WTC11 (cell line): Measurements from ENCODE around the gene GPR132. TPM values are rescaled to one million over a fixed set of nuclear protein-coding genes. Genes with fewer than 3 reads are reported as not detected.

Experiments
- ATAC-seq: fragments of 200-7000 bp; cut with Tn5 transposase; 2 replicates; pipeline ENCODE4 v1.10.0; 2021; ENCODE audit warnings: mild to moderate bottlenecking, moderate library complexity
- CTCF ChIA-PET: fragments of 300-600 bp; sonication (Branson Sonifier 250); formaldehyde crosslinking; loops from one replicate; lab custom pipeline; 2021; ENCODE audit warnings: antibody characterized with exemption; lab: Charles Lee
- POLR2A ChIA-PET: fragments of 350-600 bp; sonication (Branson Sonifier 250); formaldehyde crosslinking; loops from one replicate; lab custom pipeline; 2021; ENCODE audit warnings: antibody characterized with exemption; lab: Charles Lee
- DNase-seq: peaks from one replicate; pipeline ENCODE4 v3.0.0; 2021; ENCODE audit warnings: low spot score
- H3K27ac Mint-ChIP-seq: 2 replicates; pipeline ENCODE4 v1.8.0; 2021; ENCODE audit warnings: mixed read lengths
- H3K27me3 Mint-ChIP-seq: 2 replicates; pipeline ENCODE4 v1.8.0; 2021; ENCODE audit warnings: low read depth, mild to moderate bottlenecking, moderate library complexity, mixed read lengths
- H3K36me3 Mint-ChIP-seq: 2 replicates; pipeline ENCODE4 v1.8.0; 2021; ENCODE audit warnings: mixed read lengths
- H3K4me1 Mint-ChIP-seq: 2 replicates; pipeline ENCODE4 v1.8.0; 2022; ENCODE audit warnings: mixed read lengths
- H3K4me3 Mint-ChIP-seq: 2 replicates; pipeline ENCODE4 v1.8.0; 2021; ENCODE audit warnings: mild to moderate bottlenecking, moderate library complexity, mixed read lengths
- H3K9me3 Mint-ChIP-seq: 2 replicates; pipeline ENCODE4 v1.8.0; 2021; ENCODE audit warnings: mixed read lengths
- GABPB1 ChIP-seq: sonication (generic); formaldehyde crosslinking; IDR thresholded peaks from 2 replicates; pipeline ENCODE4 v1.8.1; 2023; ENCODE audit warnings: mild to moderate bottlenecking, missing genetic modification reagents
- SP1 ChIP-seq: sonication (generic); formaldehyde crosslinking; conservative IDR thresholded peaks from 2 replicates; pipeline ENCODE4 v1.8.1; 2022; ENCODE audit warnings: missing genetic modification reagents
- TEAD4 ChIP-seq: sonication (generic); formaldehyde crosslinking; IDR thresholded peaks from 2 replicates; pipeline ENCODE4 v1.8.0; 2022; ENCODE audit warnings: mild to moderate bottlenecking, missing genetic modification reagents
- ZNF263 ChIP-seq: sonication (generic); formaldehyde crosslinking; IDR thresholded peaks from 2 replicates; pipeline ENCODE4 v1.8.1; 2022; ENCODE audit warnings: low read depth, mild to moderate bottlenecking, moderate library complexity, missing genetic modification reagents
- total RNA-seq: library from RNA; stranded (reverse); gene quantifications from 3 replicates; pipeline ENCODE4 v1.2.3, GENCODE V29; 2021
- TF ChIP-seq, protein P1 (sequence below): sonication (generic); formaldehyde crosslinking; conservative IDR thresholded peaks from 2 replicates; pipeline ENCODE4 v1.8.1; 2022; ENCODE audit warnings: mild to moderate bottlenecking, missing genetic modification reagents
- TF ChIP-seq, protein P2 (sequence below): fragments of 200-600 bp; IDR thresholded peaks from 2 replicates; pipeline ENCODE4 v1.8.0; 2022; ENCODE audit warnings: antibody characterized with exemption
- TF ChIP-seq, protein P3 (sequence below): fragments of 250-450 bp; sonication (Bioruptor Pico); IDR thresholded peaks from 2 replicates; pipeline ENCODE4 v2.1.2; 2022; ENCODE audit warnings: mild to moderate bottlenecking, moderate library complexity
- TF ChIP-seq, protein P4 (sequence below): fragments of 250-450 bp; sonication (Bioruptor Pico); conservative IDR thresholded peaks from 2 replicates; pipeline ENCODE4 v1.9.0; 2021; ENCODE audit warnings: mild to moderate bottlenecking
- TF ChIP-seq, protein P5 (sequence below): sonication (generic); formaldehyde crosslinking; IDR thresholded peaks from 2 replicates; pipeline ENCODE4 v1.8.1; 2022; ENCODE audit warnings: mild to moderate bottlenecking, moderate library complexity, missing genetic modification reagents
- TF ChIP-seq, protein P6 (sequence below): fragments of 250-450 bp; sonication (Bioruptor Pico); IDR thresholded peaks from 2 replicates; pipeline ENCODE4 v1.9.0; 2021; ENCODE audit warnings: mild to moderate bottlenecking
- TF ChIP-seq, protein P7 (sequence below): sonication (generic); formaldehyde crosslinking; IDR thresholded peaks from 2 replicates; pipeline ENCODE4 v1.8.0; 2023; ENCODE audit warnings: missing genetic modification reagents
- TF ChIP-seq, protein P8 (sequence below): sonication (generic); formaldehyde crosslinking; IDR thresholded peaks from 2 replicates; pipeline ENCODE4 v1.8.0; 2022; ENCODE audit warnings: missing genetic modification reagents
- TF ChIP-seq, protein P9 (sequence below): sonication (generic); formaldehyde crosslinking; IDR thresholded peaks from 2 replicates; pipeline ENCODE4 v1.8.1; 2023; ENCODE audit warnings: mild to moderate bottlenecking, moderate library complexity, missing genetic modification reagents
- TF ChIP-seq, protein P10 (sequence below): fragments of 250-450 bp; sonication (Bioruptor Pico); IDR thresholded peaks from 2 replicates; pipeline ENCODE4 v1.8.0; 2021; ENCODE audit warnings: mild to moderate bottlenecking

GPR132 gene
- total RNA-seq, 1 experiment from 2014 or later = 0.13 TPM

DNA sequence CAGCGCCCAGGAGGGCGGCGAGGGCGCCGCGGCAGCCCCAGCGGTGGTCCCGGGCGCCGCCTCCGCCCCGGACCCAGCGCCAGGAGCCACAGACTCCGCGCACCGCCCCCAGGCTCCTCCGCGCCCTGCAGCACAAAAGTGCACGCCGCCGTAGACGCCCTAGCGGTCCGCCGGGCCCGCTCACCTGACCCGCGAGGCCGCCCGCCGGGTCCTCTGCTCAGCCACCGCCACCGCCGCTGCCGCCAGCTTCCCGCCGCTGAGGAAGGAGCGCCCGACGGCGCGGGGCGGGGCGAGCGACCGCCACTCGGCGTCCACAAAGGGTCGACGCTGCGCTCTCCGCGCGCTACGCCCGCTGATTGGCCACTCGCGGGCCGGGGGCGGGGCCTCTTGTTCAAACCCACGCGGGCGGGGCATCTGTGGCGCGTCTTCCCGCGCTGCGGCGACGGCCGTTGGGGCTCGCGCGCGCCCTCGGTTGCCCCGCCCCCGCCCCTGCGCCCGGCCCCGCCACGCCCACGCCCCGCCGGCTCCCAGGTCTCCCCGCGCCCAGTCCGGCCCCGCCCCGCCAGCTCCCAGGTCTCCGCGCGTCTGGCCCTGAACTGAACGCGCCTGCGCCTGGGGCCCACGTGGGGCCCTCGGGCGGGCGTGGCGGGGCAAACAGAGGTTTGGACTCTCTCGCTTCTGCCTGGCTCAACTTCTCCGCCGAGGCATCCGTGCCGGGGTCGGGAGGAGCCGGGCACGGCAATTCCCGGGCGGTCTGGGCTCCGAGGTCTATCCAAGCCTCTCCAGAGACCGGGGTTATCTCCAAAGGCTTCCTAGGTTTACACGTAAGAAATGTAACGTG is 44.2 kb downstream of the GPR132 start, which contains the start of gene CDCA4:
Gene CDCA4 (minus strand): TSS at position 269 of the 841 bp plus-strand sequence. CDS start 9,154 bp downstream, outside the sequence.
- H3K27ac Mint-ChIP-seq = peak within 1 kb of the TSS; percentile 73
- peaks cover 63% of the 10 kb centered on the region for H3K4me1 Mint-ChIP-seq
- CTCF ChIA-PET = interaction anchor here (0.6 to 3.1 kb wide), 12 partner anchors 11 to 460 kb away, joined by 3 to 21 read pairs (median 3); no protein-coding TSS in a partner anchor
- peak within 1 kb of the TSS; percentile 88 for H3K4me3 Mint-ChIP-seq
- H3K27me3 Mint-ChIP-seq = no peaks in the 10 kb centered on the region; the same call in 1 of the 2 replicates
- DNase-seq (peak; percentile 96), ATAC-seq (peak; percentile 89)
- POLR2A ChIA-PET = no interaction called here
- H3K9me3 Mint-ChIP-seq = no peaks in the 10 kb centered on the region
- H3K36me3 Mint-ChIP-seq = peaks cover 15% of the 10 kb centered on the region
- TF ChIP-seq, protein P1, sequence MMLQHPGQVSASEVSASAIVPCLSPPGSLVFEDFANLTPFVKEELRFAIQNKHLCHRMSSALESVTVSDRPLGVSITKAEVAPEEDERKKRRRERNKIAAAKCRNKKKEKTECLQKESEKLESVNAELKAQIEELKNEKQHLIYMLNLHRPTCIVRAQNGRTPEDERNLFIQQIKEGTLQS (CRISPR knock-in tag) = no peak
- TF ChIP-seq, protein P2, sequence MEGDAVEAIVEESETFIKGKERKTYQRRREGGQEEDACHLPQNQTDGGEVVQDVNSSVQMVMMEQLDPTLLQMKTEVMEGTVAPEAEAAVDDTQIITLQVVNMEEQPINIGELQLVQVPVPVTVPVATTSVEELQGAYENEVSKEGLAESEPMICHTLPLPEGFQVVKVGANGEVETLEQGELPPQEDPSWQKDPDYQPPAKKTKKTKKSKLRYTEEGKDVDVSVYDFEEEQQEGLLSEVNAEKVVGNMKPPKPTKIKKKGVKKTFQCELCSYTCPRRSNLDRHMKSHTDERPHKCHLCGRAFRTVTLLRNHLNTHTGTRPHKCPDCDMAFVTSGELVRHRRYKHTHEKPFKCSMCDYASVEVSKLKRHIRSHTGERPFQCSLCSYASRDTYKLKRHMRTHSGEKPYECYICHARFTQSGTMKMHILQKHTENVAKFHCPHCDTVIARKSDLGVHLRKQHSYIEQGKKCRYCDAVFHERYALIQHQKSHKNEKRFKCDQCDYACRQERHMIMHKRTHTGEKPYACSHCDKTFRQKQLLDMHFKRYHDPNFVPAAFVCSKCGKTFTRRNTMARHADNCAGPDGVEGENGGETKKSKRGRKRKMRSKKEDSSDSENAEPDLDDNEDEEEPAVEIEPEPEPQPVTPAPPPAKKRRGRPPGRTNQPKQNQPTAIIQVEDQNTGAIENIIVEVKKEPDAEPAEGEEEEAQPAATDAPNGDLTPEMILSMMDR = no peak
- TF ChIP-seq, protein P3, sequence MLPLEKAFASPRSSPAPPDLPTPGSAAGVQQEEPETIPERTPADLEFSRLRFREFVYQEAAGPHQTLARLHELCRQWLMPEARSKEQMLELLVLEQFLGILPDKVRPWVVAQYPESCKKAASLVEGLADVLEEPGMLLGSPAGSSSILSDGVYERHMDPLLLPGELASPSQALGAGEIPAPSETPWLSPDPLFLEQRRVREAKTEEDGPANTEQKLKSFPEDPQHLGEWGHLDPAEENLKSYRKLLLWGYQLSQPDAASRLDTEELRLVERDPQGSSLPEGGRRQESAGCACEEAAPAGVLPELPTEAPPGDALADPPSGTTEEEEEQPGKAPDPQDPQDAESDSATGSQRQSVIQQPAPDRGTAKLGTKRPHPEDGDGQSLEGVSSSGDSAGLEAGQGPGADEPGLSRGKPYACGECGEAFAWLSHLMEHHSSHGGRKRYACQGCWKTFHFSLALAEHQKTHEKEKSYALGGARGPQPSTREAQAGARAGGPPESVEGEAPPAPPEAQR (CRISPR knock-in tag) = no peak
- TF ChIP-seq GABPB1 (0 out of 2 replicates have a peak, but pooled peaks have one; percentile 51), SP1 (peak; percentile 91), TEAD4 (CRISPR knock-in tag) (no peak), ZNF263 (CRISPR knock-in tag) (no peak)
- TF ChIP-seq, protein P4, sequence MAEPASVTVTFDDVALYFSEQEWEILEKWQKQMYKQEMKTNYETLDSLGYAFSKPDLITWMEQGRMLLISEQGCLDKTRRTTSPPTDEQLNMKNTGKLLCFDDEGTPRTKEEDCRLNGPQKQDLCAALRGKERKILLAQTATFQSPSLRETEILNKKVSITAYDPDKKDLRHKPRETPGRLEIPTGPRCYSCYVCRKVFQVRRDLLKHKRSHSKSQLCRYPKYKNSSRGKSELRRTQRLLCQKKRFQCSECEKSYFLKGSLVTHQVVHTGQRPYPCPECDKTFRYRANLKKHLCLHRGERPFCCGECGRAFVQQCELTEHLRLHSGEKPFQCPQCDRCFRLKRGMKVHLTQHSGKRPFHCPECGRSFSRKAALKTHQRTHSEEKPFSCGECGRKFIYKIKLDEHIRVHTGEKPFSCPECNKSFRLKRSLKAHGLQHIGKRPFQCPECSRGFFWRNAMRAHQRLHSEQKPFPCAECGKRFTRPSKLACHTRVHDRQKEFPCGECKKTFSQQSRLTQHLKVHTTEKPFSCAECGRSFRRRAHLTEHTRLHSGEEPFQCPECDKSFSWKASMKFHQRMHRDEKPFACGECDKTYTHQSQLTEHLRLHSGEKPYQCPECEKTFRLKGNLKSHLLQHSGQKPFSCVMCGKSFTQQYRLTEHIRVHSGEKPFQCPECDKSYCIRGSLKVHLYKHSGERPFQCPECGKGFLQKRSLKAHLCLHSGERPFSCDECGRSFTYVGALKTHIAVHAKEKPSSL (CRISPR knock-in tag) = no peak
- TF ChIP-seq, protein P5, sequence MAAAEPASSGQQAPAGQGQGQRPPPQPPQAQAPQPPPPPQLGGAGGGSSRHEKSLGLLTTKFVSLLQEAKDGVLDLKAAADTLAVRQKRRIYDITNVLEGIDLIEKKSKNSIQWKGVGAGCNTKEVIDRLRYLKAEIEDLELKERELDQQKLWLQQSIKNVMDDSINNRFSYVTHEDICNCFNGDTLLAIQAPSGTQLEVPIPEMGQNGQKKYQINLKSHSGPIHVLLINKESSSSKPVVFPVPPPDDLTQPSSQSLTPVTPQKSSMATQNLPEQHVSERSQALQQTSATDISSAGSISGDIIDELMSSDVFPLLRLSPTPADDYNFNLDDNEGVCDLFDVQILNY = peak; percentile 98
- TF ChIP-seq, protein P6, sequence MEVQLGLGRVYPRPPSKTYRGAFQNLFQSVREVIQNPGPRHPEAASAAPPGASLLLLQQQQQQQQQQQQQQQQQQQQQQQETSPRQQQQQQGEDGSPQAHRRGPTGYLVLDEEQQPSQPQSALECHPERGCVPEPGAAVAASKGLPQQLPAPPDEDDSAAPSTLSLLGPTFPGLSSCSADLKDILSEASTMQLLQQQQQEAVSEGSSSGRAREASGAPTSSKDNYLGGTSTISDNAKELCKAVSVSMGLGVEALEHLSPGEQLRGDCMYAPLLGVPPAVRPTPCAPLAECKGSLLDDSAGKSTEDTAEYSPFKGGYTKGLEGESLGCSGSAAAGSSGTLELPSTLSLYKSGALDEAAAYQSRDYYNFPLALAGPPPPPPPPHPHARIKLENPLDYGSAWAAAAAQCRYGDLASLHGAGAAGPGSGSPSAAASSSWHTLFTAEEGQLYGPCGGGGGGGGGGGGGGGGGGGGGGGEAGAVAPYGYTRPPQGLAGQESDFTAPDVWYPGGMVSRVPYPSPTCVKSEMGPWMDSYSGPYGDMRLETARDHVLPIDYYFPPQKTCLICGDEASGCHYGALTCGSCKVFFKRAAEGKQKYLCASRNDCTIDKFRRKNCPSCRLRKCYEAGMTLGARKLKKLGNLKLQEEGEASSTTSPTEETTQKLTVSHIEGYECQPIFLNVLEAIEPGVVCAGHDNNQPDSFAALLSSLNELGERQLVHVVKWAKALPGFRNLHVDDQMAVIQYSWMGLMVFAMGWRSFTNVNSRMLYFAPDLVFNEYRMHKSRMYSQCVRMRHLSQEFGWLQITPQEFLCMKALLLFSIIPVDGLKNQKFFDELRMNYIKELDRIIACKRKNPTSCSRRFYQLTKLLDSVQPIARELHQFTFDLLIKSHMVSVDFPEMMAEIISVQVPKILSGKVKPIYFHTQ (CRISPR knock-in tag) = no peak
- TF ChIP-seq, protein P7, sequence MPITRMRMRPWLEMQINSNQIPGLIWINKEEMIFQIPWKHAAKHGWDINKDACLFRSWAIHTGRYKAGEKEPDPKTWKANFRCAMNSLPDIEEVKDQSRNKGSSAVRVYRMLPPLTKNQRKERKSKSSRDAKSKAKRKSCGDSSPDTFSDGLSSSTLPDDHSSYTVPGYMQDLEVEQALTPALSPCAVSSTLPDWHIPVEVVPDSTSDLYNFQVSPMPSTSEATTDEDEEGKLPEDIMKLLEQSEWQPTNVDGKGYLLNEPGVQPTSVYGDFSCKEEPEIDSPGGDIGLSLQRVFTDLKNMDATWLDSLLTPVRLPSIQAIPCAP (CRISPR knock-in tag) = no peak
- TF ChIP-seq, protein P8, sequence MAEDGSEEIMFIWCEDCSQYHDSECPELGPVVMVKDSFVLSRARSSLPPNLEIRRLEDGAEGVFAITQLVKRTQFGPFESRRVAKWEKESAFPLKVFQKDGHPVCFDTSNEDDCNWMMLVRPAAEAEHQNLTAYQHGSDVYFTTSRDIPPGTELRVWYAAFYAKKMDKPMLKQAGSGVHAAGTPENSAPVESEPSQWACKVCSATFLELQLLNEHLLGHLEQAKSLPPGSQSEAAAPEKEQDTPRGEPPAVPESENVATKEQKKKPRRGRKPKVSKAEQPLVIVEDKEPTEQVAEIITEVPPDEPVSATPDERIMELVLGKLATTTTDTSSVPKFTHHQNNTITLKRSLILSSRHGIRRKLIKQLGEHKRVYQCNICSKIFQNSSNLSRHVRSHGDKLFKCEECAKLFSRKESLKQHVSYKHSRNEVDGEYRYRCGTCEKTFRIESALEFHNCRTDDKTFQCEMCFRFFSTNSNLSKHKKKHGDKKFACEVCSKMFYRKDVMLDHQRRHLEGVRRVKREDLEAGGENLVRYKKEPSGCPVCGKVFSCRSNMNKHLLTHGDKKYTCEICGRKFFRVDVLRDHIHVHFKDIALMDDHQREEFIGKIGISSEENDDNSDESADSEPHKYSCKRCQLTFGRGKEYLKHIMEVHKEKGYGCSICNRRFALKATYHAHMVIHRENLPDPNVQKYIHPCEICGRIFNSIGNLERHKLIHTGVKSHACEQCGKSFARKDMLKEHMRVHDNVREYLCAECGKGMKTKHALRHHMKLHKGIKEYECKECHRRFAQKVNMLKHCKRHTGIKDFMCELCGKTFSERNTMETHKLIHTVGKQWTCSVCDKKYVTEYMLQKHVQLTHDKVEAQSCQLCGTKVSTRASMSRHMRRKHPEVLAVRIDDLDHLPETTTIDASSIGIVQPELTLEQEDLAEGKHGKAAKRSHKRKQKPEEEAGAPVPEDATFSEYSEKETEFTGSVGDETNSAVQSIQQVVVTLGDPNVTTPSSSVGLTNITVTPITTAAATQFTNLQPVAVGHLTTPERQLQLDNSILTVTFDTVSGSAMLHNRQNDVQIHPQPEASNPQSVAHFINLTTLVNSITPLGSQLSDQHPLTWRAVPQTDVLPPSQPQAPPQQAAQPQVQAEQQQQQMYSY (CRISPR knock-in tag) = no peak
- TF ChIP-seq, protein P9, sequence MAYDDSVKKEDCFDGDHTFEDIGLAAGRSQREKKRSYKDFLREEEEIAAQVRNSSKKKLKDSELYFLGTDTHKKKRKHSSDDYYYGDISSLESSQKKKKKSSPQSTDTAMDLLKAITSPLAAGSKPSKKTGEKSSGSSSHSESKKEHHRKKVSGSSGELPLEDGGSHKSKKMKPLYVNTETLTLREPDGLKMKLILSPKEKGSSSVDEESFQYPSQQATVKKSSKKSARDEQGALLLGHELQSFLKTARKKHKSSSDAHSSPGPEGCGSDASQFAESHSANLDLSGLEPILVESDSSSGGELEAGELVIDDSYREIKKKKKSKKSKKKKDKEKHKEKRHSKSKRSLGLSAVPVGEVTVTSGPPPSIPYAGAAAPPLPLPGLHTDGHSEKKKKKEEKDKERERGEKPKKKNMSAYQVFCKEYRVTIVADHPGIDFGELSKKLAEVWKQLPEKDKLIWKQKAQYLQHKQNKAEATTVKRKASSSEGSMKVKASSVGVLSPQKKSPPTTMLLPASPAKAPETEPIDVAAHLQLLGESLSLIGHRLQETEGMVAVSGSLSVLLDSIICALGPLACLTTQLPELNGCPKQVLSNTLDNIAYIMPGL (CRISPR knock-in tag) = no peak; the same call in 1 of the 2 replicates
- TF ChIP-seq, protein P10, sequence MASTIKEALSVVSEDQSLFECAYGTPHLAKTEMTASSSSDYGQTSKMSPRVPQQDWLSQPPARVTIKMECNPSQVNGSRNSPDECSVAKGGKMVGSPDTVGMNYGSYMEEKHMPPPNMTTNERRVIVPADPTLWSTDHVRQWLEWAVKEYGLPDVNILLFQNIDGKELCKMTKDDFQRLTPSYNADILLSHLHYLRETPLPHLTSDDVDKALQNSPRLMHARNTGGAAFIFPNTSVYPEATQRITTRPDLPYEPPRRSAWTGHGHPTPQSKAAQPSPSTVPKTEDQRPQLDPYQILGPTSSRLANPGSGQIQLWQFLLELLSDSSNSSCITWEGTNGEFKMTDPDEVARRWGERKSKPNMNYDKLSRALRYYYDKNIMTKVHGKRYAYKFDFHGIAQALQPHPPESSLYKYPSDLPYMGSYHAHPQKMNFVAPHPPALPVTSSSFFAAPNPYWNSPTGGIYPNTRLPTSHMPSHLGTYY (CRISPR knock-in tag) = 0 out of 2 replicates have a peak, but pooled peaks have one; percentile 19
